HG02938 (cell line): ENCODE data around the gene AGAP2.

ENCODE experiments used
- ATAC-seq: cut with Tn5 transposase; IDR thresholded peaks from one replicate; pipeline ENCODE4 v1.9.1; 2021; ENCODE audit warnings: mild to moderate bottlenecking, moderate library complexity; ENCODE audit not compliant: unreplicated experiment

The AGAP2 gene

DNA sequence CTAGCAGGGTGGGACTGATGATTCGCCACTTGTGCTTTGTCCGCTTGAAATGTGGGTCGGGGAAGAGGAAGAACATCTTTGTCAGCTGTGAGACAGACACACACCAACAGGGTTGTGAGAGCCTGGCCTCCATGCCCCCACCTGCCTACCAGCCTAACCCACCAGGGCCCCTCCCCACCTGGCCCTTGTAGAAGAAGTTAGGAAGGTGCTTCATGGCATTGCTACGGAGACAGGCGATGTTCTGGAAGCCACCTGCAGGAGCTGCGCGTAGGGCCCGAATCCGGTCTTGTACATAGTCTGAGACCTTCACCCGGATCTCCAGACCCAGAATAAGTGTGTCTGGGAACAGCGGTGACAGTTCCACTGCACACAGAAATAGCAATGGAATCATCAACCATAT lies 31.1 kb upstream of the AGAP2 start:
- ATAC-seq: no peak

DNA sequence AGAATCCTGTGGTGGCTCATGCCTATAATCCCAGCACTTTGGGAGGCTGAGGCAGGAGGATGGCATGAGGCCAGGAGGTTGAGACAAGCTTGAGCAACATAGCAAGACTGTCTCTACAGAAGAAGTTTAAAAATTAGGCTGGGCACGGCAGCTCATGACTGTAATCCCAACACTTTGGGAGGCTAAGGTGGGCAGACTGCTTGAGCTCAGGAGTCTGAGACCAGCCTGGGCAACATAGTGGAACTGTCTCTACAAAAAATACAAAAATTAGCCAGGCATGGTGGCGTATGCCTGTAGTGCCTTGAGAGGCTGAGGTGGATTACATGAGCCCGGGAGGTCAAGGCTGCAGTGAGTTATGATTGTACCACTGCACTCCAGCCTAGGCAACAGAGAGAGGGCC lies 29.3 kb upstream of the AGAP2 start:
- no peak for ATAC-seq

DNA sequence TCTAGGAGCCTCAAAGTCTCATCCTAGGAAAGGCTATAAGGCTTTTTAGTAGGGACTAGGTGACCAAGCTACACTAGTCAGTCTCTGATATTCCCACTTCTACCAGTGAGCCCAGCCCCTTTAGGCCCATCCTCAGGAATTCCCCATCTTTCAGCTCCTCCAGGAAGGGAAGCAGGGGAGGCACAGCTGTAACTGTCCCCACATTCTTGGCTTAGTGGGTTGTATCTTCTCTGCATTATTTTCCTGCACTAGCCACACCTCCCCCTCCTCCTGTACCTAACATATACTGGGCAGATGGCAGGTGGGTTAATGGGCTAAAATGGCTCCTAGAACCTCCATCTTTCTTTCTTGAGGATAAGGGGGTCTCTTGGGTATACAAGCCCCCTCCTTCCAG lies 28.8 kb upstream of the AGAP2 start:
- no peak for ATAC-seq

DNA sequence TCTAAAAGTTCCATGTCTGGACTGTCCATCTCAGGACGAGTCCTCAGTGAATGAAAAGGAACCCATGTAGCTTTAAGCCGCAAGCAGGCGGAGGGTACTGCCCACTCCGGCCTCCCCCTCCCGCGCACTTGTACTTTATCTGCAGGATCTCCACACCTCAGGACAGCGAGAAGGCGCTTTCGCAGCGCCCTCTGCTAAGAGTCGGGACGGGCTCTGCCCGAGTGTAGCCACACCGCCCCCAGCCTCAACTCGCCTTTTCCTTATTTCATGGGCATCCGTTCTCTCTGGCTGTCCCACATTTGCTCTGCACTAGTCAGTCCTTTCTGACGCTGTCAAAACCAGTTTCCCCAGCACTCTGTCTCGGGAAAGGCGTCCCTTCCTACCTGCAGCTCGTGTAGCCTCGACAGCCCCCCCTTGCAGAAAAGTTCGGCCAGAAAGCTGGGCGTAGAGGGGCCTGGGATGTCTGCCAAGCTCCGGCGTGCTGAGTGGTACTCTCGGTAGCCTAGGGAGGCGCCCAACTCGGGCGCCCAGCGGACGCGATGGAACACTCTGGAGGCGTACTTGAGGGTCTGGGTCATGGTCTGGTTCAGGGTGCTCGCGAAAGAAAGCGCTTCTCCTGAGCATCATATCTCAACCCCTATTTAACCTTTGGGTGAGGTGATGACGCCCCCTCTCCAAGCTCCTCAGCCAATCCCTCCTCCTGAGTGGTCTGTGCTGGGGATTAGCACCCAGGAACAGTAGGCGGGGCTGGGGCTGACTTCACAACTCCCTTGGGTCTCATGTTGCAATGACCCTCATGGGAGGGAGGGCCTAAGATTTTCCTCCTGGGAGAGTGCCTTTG lies 28.1 kb upstream of the AGAP2 start, which contains the start of gene CYP27B1:
Gene CYP27B1 (minus strand): TSS at position 615 of the 841 bp plus-strand sequence. CDS start 37 bp downstream, at position 578.
- no peak for ATAC-seq

DNA sequence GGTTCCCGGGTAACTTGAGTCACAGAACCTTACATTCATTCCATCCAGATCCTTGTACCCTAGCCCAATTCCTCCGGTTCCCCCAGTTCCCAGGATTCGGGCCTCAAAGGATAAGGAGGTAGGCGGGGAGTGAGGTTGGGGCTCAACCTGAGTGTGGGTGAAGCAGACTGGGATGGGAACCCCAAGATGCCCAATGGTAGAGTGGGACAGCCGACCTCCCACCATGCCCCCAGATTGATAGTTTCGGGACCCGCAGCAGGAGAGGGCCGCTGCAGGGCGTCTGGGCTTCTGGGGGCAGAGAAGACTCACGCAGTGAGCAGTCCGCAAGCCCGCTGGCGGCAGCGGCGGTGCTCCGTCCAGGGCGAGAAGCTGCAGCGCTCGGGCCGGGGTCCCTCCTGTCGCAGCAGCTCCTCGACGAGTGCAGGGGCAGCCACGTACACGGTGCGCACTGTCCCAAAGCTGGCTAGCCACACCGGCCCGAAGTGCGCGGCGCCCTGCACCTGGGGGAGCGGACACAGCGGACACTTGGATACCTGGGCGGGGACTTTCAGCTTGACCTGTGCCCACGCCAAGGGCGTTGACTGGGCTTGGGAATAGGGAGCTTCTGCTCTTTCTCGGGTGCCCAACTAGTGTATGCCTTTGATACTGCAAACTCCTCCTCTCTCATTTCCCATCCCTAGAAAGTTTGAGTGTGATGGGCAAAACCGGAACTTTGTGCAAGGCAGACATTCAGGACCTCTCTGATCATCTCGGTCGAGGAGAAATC lies 27.3 kb upstream of the AGAP2 start:
- no peak for ATAC-seq

DNA sequence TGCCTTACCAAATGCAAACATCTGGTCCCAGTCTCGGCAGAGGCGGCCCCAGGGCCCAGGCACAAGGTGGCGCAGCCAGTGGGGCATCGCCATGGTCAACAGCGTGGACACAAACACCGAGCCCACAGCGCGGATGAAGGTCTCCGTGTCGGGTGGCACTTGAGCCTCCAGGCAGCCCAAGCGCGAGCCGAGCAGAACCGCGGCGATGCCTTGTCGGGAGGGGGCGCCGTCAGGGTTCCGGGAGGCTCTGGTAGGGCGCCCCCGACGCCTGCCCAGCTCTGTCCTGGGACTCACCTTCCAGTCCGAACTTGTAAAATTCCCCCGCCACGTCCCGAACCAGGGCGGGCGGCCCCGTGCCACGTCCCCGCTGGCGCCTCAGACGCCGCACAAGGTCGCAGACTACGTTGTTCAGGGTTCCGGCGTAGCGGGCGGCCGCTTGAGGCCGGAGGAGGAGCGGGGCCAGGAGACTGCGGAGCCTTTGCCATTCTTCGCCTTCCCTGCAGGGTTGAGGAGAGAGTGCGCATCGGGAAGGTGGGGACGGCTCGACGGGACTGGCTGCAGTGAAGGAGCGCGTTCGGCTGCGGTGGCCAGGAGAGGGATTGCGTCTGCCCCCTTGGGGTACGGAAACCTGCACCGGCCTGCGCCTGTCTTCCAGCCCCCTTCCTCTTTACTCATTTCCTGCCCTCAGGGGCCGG lies 26.6 kb upstream of the AGAP2 start:
- ATAC-seq: peak; percentile 51

DNA sequence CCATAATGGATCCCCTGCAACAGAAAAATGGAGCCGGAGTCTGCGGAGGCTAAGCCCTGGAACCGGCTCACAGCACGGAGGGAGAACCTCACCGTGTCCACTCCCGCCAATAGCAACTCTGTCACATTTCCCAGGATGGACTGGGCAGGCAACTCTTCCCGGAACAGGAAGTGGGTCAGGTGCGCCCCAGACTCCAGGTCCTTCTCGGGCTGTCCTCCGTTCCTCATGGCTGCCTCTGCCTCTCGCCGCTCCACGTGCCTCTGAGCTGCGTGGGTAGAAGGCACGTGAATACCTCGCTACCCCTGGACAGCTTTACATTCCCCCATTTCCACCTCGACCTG lies 26.1 kb upstream of the AGAP2 start:
- ATAC-seq: no peak

DNA sequence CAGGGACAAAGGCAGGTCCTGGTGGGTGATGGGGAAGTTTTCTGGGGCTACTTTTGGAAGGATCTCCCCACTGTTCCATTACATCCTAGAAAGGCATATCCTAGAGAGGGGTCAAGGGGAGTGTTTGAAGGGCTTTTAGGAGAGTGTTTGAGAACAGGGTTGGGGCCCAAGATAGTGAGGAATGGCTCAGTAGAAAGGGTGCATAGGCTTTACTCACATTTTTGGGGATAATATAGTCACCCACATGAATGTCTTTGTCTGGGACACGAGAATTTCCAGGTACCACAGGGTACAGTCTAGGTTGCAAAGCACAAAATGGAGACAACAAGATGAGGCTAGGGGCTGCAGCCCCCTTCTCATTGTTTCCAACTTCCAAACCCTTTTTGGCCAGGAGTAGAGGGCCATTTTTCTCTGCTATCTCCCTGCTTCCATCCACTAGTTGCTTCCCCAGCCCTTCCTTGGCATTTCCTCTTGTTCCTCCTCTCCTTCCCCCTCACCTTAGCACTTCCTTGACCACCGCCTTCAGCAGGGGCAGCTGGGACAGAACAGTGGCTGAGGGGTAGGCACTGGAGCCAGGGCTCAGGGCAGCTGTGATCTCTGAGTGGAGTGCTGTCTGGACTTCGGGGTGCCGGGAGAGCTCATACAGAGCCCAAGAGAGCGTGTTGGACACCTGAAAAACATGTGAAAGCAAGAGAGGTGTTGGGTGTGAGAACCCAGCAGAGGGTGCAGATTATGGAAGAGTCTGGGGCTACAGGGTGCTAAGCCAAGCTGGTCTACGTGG lies 25.5 kb upstream of the AGAP2 start:
- ATAC-seq: no peak

DNA sequence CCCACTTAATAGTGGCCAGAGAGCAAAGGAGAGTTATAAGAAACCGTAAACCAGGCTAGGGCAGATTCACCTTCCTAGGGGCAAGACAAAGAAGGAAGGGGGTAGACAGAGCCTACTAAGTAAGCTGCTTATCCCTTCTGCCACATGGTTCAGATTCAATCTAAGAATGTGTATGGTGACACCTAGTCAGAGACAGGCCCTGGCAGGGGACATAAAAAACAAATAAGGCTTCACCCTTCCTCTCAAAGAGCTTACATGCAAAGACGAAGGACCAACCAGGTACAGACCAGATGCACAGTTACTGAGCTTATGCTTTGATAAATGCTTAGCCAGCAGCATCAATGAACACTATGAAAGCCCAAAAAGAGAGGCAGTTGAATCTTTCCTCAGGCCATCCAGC lies 23.9 kb upstream of the AGAP2 start:
- no peak for ATAC-seq

DNA sequence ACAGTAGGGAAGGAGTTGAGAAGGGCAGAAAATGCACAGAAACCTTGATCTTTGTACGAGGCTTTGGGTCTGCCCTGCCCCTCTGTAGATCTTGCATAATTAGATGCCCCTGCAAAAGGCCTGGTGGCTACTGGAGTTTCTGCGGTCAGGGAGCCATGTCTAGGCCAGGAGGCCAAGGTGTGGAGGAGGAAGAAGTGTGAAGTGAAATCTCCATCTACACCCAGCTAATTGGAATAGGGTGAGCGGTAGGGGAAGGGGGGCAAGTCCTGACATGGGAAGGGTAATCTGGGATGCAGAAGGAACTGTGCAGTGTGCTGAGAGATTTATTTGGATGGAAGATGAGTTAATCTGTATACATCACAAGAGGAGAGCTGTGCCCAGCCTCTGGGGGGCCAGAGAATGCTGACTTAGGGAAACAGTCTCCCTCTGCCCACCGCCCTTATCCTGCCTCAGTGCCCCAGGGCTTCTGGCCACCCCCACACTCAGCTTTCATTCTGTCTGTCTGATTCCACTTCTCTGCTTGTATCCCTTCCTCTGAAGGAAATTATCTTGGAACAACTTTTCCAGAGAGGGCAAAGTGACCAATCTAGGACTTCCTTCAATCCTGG lies 23.0 kb upstream of the AGAP2 start:
- ATAC-seq: no peak

DNA sequence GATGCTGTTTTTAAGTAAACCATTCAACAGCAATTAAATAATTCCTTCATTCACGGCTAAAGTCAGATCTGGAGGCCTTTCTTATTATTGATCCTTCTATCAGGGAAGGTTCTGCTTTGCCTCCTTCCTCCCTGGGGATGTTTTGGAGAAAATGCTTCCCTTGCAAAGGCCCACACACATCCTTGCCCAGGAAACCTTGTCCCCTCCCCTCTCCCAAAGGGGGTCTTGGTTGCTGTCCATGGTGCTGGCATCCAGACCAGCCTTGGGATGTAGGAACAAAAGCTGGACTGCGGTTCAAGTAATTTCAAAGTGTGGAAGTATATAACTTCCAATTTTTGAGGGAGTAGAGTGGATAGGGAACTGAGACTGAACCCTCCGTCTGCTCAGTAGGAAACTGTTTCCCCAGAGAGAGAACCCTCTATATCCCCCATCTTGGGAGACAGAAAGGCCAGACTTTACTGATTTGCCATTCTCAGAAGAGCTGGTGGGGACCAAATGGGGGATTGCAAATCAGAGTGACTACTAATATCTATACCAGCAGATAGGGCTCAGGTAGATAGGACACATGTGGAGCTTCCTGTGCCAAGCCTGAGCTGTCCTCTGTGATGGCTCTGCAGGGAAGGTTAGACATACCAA lies 21.9 kb upstream of the AGAP2 start:
- ATAC-seq: no peak

DNA sequence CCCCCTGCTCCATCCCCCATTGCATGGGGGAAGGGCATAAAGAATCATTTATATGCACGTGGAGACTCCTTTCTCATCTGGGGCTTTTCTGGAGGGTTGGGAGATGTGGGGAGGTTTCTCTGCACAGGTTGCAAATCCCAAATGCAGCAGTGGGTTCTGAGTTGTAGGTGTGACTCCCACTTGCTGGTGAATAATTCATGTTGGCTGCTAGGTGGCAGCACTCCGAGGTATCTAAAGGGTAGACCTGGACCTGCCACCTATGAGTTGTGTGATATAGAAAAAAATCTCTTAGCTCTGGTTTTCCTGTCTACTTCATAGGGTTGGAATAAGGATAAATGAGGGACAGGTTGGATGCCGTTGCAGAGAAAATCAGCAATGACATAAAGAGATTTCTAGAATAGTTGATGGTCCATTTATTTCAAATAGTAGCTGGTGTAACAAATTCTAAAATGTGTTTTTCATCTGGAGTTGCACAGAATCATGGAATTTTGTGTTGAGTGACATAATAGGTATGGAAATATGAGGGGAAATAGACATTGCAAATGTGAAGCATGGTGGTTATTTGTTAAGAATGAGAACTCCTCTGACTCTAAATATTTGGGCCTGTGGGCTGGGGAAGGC lies 20.9 kb upstream of the AGAP2 start:
- no peak for ATAC-seq

DNA sequence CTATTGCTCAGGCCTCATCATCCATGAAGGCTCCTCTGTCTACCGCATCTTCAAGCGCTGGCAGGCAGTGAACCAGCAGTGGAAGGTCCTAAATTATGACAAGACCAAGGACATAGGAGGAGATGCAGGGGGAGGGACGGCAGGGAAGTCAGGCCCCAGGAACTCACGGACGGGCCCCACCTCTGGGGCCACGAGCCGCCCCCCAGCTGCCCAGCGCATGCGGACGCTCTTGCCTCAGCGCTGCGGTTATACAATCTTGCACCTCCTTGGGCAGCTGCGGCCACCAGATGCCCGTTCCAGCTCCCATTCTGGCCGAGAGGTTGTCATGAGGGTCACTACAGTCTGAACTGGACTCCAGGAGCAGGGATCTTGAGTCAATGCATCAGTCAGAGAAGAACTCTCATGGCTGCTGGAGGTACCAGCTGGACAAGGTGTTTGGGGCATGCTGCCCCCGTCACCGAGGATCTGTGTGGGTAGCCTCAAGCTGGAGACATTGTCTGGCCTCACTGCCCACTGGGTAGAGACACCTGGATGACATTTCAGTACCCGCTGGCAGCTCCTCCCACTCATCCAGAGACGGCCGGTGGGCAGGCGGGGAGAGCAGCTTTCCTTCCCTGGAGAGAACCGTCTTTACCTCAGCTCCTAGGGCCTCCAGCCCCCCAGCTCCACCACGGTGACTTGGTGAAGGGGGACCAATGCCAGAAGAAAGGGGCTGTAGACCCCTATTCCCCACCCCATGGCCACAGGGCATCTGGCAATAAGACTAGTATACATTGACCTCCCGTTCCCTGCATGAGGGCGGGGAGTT lies 20.2 kb upstream of the AGAP2 start:
- no peak for ATAC-seq

DNA sequence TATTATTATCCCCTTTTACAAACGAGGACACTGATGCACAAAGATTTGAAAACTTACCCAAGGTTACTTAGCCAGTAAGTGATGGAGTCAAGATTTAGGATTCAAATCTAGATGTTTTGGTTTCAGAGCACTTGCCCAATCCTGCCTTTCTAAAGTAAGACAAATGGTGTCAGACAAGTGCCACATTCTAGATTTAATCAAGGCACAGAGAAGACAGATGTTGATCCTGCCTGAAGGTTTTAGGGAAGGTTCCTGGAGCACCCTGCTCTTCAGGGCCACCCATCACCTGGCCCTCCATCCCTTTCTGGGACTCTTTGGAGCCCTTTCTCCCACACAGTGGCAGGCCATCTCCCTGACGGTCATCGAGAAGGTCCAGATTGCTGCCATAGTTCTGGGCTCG lies 19.2 kb upstream of the AGAP2 start:
- ATAC-seq: no peak

DNA sequence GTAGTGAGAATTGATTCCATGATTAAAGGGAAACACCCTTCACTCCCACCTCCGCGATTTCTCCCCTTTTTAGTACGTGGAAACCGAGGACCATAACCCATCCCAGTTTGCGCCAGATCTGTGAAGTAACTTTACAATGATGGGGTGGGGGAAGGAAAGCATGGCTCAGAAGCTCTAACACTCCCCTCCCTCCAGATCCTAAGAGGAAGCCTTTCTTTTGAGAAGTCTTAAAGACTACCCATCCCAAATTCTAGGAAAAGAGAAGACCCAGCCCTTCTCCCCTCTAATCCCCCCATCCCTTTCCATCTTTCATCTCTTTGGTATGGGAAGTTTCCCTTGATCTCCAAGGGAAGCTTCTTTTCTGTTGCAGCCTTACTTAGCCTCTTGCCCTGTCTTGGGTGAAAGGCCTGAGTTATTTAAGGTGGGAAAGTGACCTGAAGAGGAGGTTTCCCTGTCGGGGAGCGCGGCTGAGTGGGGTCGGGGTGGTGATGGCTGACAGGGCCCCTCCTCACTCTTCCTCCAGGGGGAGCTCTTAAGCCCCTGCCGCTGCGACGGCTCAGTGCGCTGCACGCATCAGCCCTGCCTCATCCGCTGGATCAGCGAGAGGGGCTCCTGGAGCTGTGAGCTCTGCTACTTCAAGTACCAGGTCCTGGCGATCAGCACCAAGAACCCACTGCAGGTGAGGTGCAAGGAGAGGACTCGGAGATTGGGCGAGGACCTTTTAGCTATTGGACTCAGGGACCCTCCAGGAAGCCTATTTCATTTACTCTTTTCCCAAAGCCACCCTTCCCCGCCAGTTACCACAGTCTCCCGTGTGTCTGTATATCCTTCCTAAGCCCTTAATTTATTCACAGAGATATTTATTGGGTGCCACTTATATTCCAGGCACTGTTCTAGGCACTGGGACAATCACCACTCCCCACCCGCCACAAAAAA lies 18.1 kb upstream of the AGAP2 start:
- ATAC-seq: no peak

DNA sequence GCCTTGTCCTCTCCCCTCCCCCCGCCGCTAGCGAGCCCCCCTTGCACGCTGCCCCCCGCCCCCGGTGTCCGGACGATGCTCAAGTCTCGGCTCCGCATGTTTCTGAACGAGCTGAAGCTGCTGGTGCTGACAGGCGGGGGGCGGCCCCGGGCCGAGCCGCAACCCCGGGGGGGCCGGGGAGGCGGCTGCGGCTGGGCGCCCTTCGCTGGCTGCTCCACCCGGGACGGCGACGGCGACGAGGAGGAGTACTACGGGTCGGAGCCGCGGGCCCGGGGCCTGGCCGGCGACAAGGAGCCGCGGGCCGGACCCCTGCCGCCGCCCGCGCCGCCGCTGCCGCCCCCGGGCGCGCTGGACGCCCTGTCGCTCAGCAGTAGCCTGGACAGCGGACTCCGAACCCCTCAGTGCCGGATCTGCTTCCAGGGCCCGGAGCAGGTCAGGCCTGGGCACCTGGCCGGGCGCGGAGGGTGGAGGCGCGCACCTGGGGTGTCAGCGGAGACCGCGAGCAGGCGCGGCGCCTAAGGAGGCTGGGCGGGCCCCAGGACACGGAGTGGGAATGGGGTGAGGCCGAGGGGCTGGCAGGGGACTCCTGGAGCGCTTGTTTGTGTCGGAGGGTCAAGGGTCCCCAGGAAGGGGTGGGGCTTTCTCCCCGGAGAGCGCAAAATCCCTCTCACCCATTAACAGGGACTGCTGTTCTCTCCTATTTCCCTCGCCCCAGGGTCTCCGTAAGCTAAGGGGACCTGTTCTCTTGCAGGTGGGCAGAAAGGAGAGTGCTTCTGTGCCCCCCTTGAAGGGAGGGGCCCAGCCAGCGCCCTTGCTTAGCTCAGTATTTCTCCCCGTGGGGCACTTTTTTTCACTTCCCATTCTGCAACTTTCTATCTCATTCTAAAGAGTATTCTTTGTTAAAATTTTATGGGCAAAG lies 17.2 kb upstream of the AGAP2 start:
- ATAC-seq: no peak

DNA sequence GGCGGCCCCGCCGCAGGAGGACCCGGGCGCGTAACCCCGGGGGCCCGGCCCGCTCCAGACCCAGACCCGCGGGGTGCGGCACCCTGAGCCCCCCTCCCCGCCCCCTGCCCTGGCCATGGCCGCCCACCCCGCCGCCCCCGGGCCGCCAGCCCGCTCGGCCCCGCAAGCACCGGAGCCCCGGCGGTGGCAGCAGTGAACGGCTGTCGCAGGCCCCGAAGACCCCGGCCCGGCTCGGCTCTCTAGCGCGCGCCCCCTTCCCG lies 16.6 kb upstream of the AGAP2 start:
- no peak for ATAC-seq
